Keratinocyte (primary cell): ENCODE measurements around the gene TRMT112. TPM values are rescaled to one million over a fixed set of nuclear protein-coding genes. Genes with fewer than 3 reads are reported as not detected.

Experiments
- DNase-seq: peaks from one replicate; pipeline ENCODE4 v3.0.0-alpha.2; 2011; ENCODE audit warnings: low read depth, missing footprints, low spot score
- FAIRE-seq: peaks from 2 replicates; lab custom pipeline; 2011; peaks lifted over from hg19 to GRCh38; lab: Jason Lieb, UNC
- H2AFZ ChIP-seq: 2 replicates; pipeline ENCODE4 v1.6.0; 2012; ENCODE audit warnings: low read length, control low read depth, inconsistent platforms; ENCODE audit not compliant: control insufficient read depth
- H3K27ac ChIP-seq: 2 replicates; pipeline ENCODE4 v1.5.1; 2011; ENCODE audit warnings: low read length; ENCODE audit not compliant: control insufficient read depth, insufficient read depth
- H3K27me3 ChIP-seq: 3 replicates; pipeline ENCODE4 v1.6.0; 2011; ENCODE audit warnings: low read length; ENCODE audit not compliant: control insufficient read depth, insufficient read depth; ENCODE audit errors: extremely low read depth
- H3K36me3 ChIP-seq, 2 experiments: 2 replicates in 1 of 2; 3 replicates in 1 of 2; pipeline ENCODE4 v1.5.1; 2011; ENCODE audit warnings: low read length in 2 of 2, mild to moderate bottlenecking in 1 of 2; ENCODE audit not compliant: control insufficient read depth in 2 of 2, insufficient read depth in 2 of 2; ENCODE audit errors: extremely low read depth in 1 of 2
- H3K4me1 ChIP-seq: 3 replicates; pipeline ENCODE4 v1.5.1; 2011; ENCODE audit warnings: low read length; ENCODE audit not compliant: control insufficient read depth, insufficient read depth; ENCODE audit errors: extremely low read depth
- H3K4me2 ChIP-seq: 3 replicates; pipeline ENCODE4 v1.6.0; 2011; ENCODE audit warnings: low read depth, low read length; ENCODE audit not compliant: control insufficient read depth, insufficient read depth; ENCODE audit errors: extremely low read depth
- H3K4me3 ChIP-seq, 3 experiments: fragments of 200-600 bp in 1 of 3; sonication (generic) in 1 of 3; 2 replicates in 2 of 3; 3 replicates in 1 of 3; pipeline ENCODE4 v1.5.1; 2011 to 2016; ENCODE audit warnings: low read length in 3 of 3, mild to moderate bottlenecking in 3 of 3, control low read depth in 2 of 3, inconsistent platforms in 1 of 3, low read depth in 1 of 3, mixed read lengths in 1 of 3, mixed run types in 1 of 3, moderate library complexity in 1 of 3; ENCODE audit not compliant: control insufficient read depth in 2 of 3, insufficient read depth in 2 of 3; ENCODE audit errors: extremely low read depth in 1 of 3
- H3K79me2 ChIP-seq: 2 replicates; pipeline ENCODE4 v1.6.0; 2012; ENCODE audit warnings: low read length; ENCODE audit not compliant: control insufficient read depth, insufficient read depth
- H3K9ac ChIP-seq: 3 replicates; pipeline ENCODE4 v1.6.0; 2011; ENCODE audit warnings: low read length; ENCODE audit not compliant: control insufficient read depth, insufficient read depth; ENCODE audit errors: extremely low read depth
- H3K9me1 ChIP-seq: 3 replicates; pipeline ENCODE4 v1.6.0; 2011; ENCODE audit warnings: low read length; ENCODE audit not compliant: control insufficient read depth, insufficient read depth; ENCODE audit errors: extremely low read depth
- H3K9me3 ChIP-seq: 2 replicates; pipeline ENCODE4 v1.5.1; 2012; ENCODE audit warnings: low read depth, low read length; ENCODE audit not compliant: control insufficient read depth
- H4K20me1 ChIP-seq: 3 replicates; pipeline ENCODE4 v1.6.0; 2011; ENCODE audit warnings: low read length; ENCODE audit not compliant: control insufficient read depth, insufficient read depth; ENCODE audit errors: extremely low read depth
- CTCF ChIP-seq, 3 experiments: IDR thresholded peaks in 1 of 3; conservative IDR thresholded peaks in 1 of 3; optimal IDR thresholded peaks in 1 of 3; 2 replicates in 2 of 3; 3 replicates in 1 of 3; pipeline versions ENCODE3 to v1.5.1; 2011; ENCODE audit warnings: low read length in 3 of 3, mild to moderate bottlenecking in 3 of 3, moderate library complexity in 2 of 3, control low read depth in 1 of 3, inconsistent platforms in 1 of 3; ENCODE audit not compliant: insufficient read depth in 2 of 3; ENCODE audit errors: extremely low read depth in 1 of 3
- EZH2 ChIP-seq: IDR thresholded peaks from one replicate; pipeline ENCODE4 v1.6.1; 2012; ENCODE audit warnings: inconsistent platforms, mild to moderate bottlenecking, low read length, moderate library complexity
- dilution Hi-C: fragments of 300-500 bp; cut with MboI; formaldehyde crosslinking; loops from one replicate; pipeline ENCODE4 v1.7.0; 2020; ENCODE audit warnings: low sequenced_read_pairs; ENCODE audit not compliant: extremely low pct_ligation_motif_present
- polyA plus RNA-seq, 5 experiments: library from polyadenylated mRNA; depleted of rRNA in 3 of 5; stranded (reverse) in 3 of 5; stranded (forward) in 1 of 5; unstranded in 1 of 5; fragments of >200 nt; gene quantifications; 1 replicate in 1 of 5; 2 replicates in 3 of 5; 3 replicates in 1 of 5; pipeline versions ENCODE4 v1.2.1 to v1.2.3, GENCODE V29; 2011 to 2012; ENCODE audit warnings: missing spikeins in 2 of 5, low read depth in 1 of 5, low replicate concordance in 1 of 5

Gene TRMT112
- polyA plus RNA-seq, 1 donor (not counting 4 experiments of a cell fraction or from before 2014, with no cell fraction given), result 408 TPM

GRCh38 chr11:64291262-64291751 is 26.1 kb downstream of the TRMT112 start, which contains the start of gene KCNK4:
Gene KCNK4, plus strand, starts transcription at chr11:64291302. Its CDS starts 1,717 bp downstream, at chr11:64293019.
- DNase-seq, result no peak
- Histone ChIP-seq H3K27me3 (peaks cover 34% of the 10 kb centered on the region), H3K9ac (no peak within 1 kb of the TSS)

GRCh38 chr11:64290352-64291261 is 26.8 kb downstream of the TRMT112 start:
- no peak overlapping the region for H3K4me3 ChIP-seq
- peaks cover 34% of the 10 kb centered on the region for H3K27me3 ChIP-seq

More at GRCh38 chr11:64291262-64291751, 26.1 kb downstream of the TRMT112 start, which contains the start of gene KCNK4:
- Histone ChIP-seq H3K36me3 (peaks cover 0 to 4% of the 10 kb centered on the region in 2 experiments), H4K20me1 (no peaks in the 10 kb centered on the region), H3K4me2 (peak within 1 kb of the TSS; percentile 48), H3K27ac (no peak within 1 kb of the TSS), H3K9me1 (no peaks in the 10 kb centered on the region), H3K79me2 (no peaks in the 10 kb centered on the region), H2AFZ (no peak within 1 kb of the TSS), H3K9me3 (no peaks in the 10 kb centered on the region), H3K4me3 (peak within 1 kb of the TSS; percentile 8 to 34 (median 25)), H3K4me1 (peaks cover 6% of the 10 kb centered on the region)
- FAIRE-seq, result no peak
- dilution Hi-C loops, result no loop called here
- TF ChIP-seq EZH2 (peak; percentile 58), CTCF (optimal IDR thresholded peaks at IDR 0.05 in 1 of 3, IDR thresholded peaks at IDR 0.05 in 1 of 3, conservative IDR thresholded peaks at IDR 0.05 in 1 of 3; ENCODE audit: extremely low read depth in 1 of 3, insufficient read depth in 2 of 3, low read length in 3 of 3) (no peak)

More at GRCh38 chr11:64290352-64291261, 26.8 kb downstream of the TRMT112 start:
- Histone ChIP-seq H3K4me2 (no peak overlapping the region), H3K9me1 (no peaks in the 10 kb centered on the region), H3K9ac (no peak overlapping the region), H3K27ac (no peak overlapping the region), H3K4me1 (peaks cover 10% of the 10 kb centered on the region), H3K9me3 (no peaks in the 10 kb centered on the region), H2AFZ (no peak overlapping the region), H4K20me1 (no peaks in the 10 kb centered on the region), H3K79me2 (no peaks in the 10 kb centered on the region), H3K36me3 (peaks cover 0 to 4% of the 10 kb centered on the region in 2 experiments)
- FAIRE-seq (peak; percentile 34), DNase-seq (no peak)
- TF ChIP-seq EZH2 (peak; percentile 32), CTCF (optimal IDR thresholded peaks at IDR 0.05 in 1 of 3, IDR thresholded peaks at IDR 0.05 in 1 of 3, conservative IDR thresholded peaks at IDR 0.05 in 1 of 3; ENCODE audit: extremely low read depth in 1 of 3, insufficient read depth in 2 of 3, low read length in 3 of 3) (no peak)
- dilution Hi-C loops, result no loop called here
